ENCODE data around the gene PPP1R13B. TPM values are rescaled to one million over a fixed set of nuclear protein-coding genes. Genes with fewer than 3 reads are reported as not detected.
"Not testable (repeated sequence)": the region's sequence is repeated elsewhere in the genome, so short reads cannot be mapped to it uniquely, and the experiment has no call there.

Gene PPP1R13B
- total RNA-seq, 2 experiments from 2014 or later, result 8.2 to 18.9 TPM

GRCh38 chr14:103782376-103782775 lies 65.0 kb downstream of the PPP1R13B start:
- Histone ChIP-seq H4K20me1 (ENCODE audit: insufficient read depth, low read length) (no peaks in the 10 kb centered on the region), H3K4me2 (ENCODE audit: low read length) (no peak overlapping the region), H3K9me3 (ENCODE audit: low read length) (no peaks in the 10 kb centered on the region), H2AFZ (ENCODE audit: low read length) (no peak overlapping the region), H3K9me2 (ENCODE audit: insufficient read depth, low read length) (no peaks in the 10 kb centered on the region), H3K36me3 (ENCODE audit: insufficient read depth, low read length) (no peaks in the 10 kb centered on the region; the same call in 1 of the 2 replicates), H3K27ac (ENCODE audit: low read depth, low read length, poor library complexity, severe bottlenecking) (no peak overlapping the region), H3K4me3 (ENCODE audit: low read depth, low read length, poor library complexity, severe bottlenecking) (no peak overlapping the region), H3K79me2 (ENCODE audit: insufficient read depth, low read depth, low read length) (no peaks in the 10 kb centered on the region), H3K4me1 (ENCODE audit: insufficient read depth, low read length, poor library complexity, severe bottlenecking) (no peaks in the 10 kb centered on the region)
- ChIA-PET CTCF (ENCODE audit: unreplicated experiment) (no interaction called here), POLR2A (interaction anchor here (1.0 kb wide), 1 partner anchor 15 kb away, joined by 3 read pairs; no protein-coding TSS in a partner anchor)
- DNase-seq (ENCODE audit: low spot score), result no peak
- TF ChIP-seq CTCF (conservative IDR thresholded peaks at IDR 0.05; ENCODE audit: low read length), result no peak
- TF ChIP-seq EZH2phosphoT487 (IDR thresholded peaks at IDR 0.05; ENCODE audit: borderline replicate concordance, low read depth, low read length), result no peak
- BruUV-seq (replicated peaks), result no TSS peak
- intact Hi-C loops (cut with micrococcal nuclease; ENCODE audit: unreplicated experiment), result no loop called here

DNA sequence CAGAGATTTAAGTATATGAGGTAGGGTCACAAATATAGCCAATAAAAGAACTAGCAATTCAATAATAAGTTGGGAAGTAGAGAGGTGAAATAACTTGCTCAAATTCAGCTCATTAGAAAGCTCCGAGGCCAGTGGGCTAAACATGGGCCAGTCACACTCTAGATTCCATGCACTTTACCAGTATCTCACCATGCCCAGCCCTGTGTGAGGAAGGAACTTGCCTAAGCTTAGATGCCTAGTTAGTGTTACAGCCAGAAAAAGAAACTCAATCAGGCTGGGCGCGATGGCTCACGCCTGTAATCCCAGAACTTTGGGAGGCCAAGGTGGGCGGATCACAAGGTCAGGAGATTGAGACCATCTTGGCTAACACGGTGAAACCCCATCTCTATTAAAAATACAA lies 71.1 kb downstream of the PPP1R13B start:
- BruUV-seq (replicated peaks); H3K27ac ChIP-seq (ENCODE audit: low read depth, low read length, poor library complexity, severe bottlenecking); H3K36me3 ChIP-seq (ENCODE audit: insufficient read depth, low read length); H3K79me2 ChIP-seq (ENCODE audit: insufficient read depth, low read depth, low read length); H3K4me3 ChIP-seq (ENCODE audit: low read depth, low read length, poor library complexity, severe bottlenecking); DNase-seq (ENCODE audit: low spot score); POLR2A ChIA-PET; H3K4me2 ChIP-seq (ENCODE audit: low read length); H3K9me3 ChIP-seq (ENCODE audit: low read length); H2AFZ ChIP-seq (ENCODE audit: low read length); intact Hi-C loops (cut with micrococcal nuclease; ENCODE audit: unreplicated experiment); H3K4me1 ChIP-seq (ENCODE audit: insufficient read depth, low read length, poor library complexity, severe bottlenecking); H4K20me1 ChIP-seq (ENCODE audit: insufficient read depth, low read length); H3K9me2 ChIP-seq (ENCODE audit: insufficient read depth, low read length); CTCF ChIA-PET (ENCODE audit: unreplicated experiment): not testable (repeated sequence)

GRCh38 chr14:103775506-103775905 lies 71.9 kb downstream of the PPP1R13B start:
- no TSS peak for BruUV-seq (replicated peaks)
- Histone ChIP-seq H3K4me1 (ENCODE audit: insufficient read depth, low read length, poor library complexity, severe bottlenecking) (no peaks in the 10 kb centered on the region), H3K9me2 (ENCODE audit: insufficient read depth, low read length) (no peaks in the 10 kb centered on the region), H3K36me3 (ENCODE audit: insufficient read depth, low read length) (no peaks in the 10 kb centered on the region), H2AFZ (ENCODE audit: low read length) (no peak overlapping the region), H3K4me3 (ENCODE audit: low read depth, low read length, poor library complexity, severe bottlenecking) (no peak overlapping the region), H3K4me2 (ENCODE audit: low read length) (no peak overlapping the region), H4K20me1 (ENCODE audit: insufficient read depth, low read length) (no peaks in the 10 kb centered on the region), H3K79me2 (ENCODE audit: insufficient read depth, low read depth, low read length) (no peaks in the 10 kb centered on the region), H3K27ac (ENCODE audit: low read depth, low read length, poor library complexity, severe bottlenecking) (no peak overlapping the region), H3K9me3 (ENCODE audit: low read length) (peaks cover 7% of the 10 kb centered on the region)
- intact Hi-C loops (cut with micrococcal nuclease; ENCODE audit: unreplicated experiment), result no loop called here
- CTCF ChIA-PET (ENCODE audit: unreplicated experiment), result no interaction called here
- TF ChIP-seq CTCF (conservative IDR thresholded peaks at IDR 0.05; ENCODE audit: low read length) (no peak), EZH2phosphoT487 (IDR thresholded peaks at IDR 0.05; ENCODE audit: borderline replicate concordance, low read depth, low read length) (no peak)
- DNase-seq (ENCODE audit: low spot score), result no peak
- POLR2A ChIA-PET, result interaction anchor here (0.6 to 0.9 kb wide), 2 partner anchors 10 to 16 kb away, joined by 8 to 10 read pairs; no protein-coding TSS in a partner anchor
